Osteocyte (in vitro differentiated cells): ENCODE measurements around the gene TVP23C. TPM values are rescaled to one million over a fixed set of nuclear protein-coding genes. Genes with fewer than 3 reads are reported as not detected.

Source experiments
- DNase-seq: peaks from one replicate; pipeline ENCODE4 v3.0.0; 2021; ENCODE audit warnings: mixed read lengths; ENCODE audit not compliant: unreplicated experiment; ENCODE audit errors: extremely low spot score
- H3K27ac Mint-ChIP-seq: one replicate; pipeline ENCODE4 v1.8.0; 2021; ENCODE audit warnings: mild to moderate bottlenecking, mixed read lengths; ENCODE audit not compliant: unreplicated experiment
- H3K27me3 Mint-ChIP-seq: one replicate; pipeline ENCODE4 v1.8.0; 2021; ENCODE audit warnings: mixed read lengths; ENCODE audit not compliant: unreplicated experiment
- H3K36me3 Mint-ChIP-seq: one replicate; pipeline ENCODE4 v1.8.0; 2021; ENCODE audit warnings: mixed read lengths; ENCODE audit not compliant: unreplicated experiment
- H3K4me1 Mint-ChIP-seq: one replicate; pipeline ENCODE4 v1.8.0; 2021; ENCODE audit warnings: mixed read lengths; ENCODE audit not compliant: unreplicated experiment
- H3K4me3 Mint-ChIP-seq: one replicate; pipeline ENCODE4 v1.8.0; 2021; ENCODE audit warnings: mild to moderate bottlenecking, moderate library complexity, mixed read lengths; ENCODE audit not compliant: unreplicated experiment
- H3K9me3 Mint-ChIP-seq: one replicate; pipeline ENCODE4 v1.8.0; 2021; ENCODE audit warnings: mixed read lengths; ENCODE audit not compliant: unreplicated experiment
- CTCF ChIP-seq: fragments of 200-600 bp; sonication (generic); IDR thresholded peaks from 2 replicates; pipeline ENCODE4 v1.5.0; 2021; ENCODE audit warnings: antibody characterized with exemption, mild to moderate bottlenecking, moderate library complexity
- total RNA-seq: library from RNA; stranded (reverse); gene quantifications from 2 replicates; pipeline ENCODE4 v1.2.1, GENCODE V29; 2021

TVP23C gene
- total RNA-seq, 1 donor from 2014 or later = 22.1 TPM

- peak overlapping the region; percentile 51 for H3K4me3 Mint-ChIP-seq
- peak overlapping the region; percentile 94 for H3K27ac Mint-ChIP-seq
- H3K27me3 Mint-ChIP-seq = no peaks in the 10 kb centered on the region
Measured at GRCh38 chr17:15456972-15457722, 106.1 kb downstream of the TVP23C start.

GRCh38 chr17:15456496-15456895, 106.8 kb downstream of the TVP23C start:
- DNase-seq = no peak
- Mint-ChIP-seq H3K27me3 (no peaks in the 10 kb centered on the region), H3K9me3 (peaks cover 4% of the 10 kb centered on the region), H3K4me3 (peak overlapping the region; percentile 15), H3K27ac (peak overlapping the region; percentile 94), H3K36me3 (peaks cover 9% of the 10 kb centered on the region), H3K4me1 (peaks cover 49% of the 10 kb centered on the region)
- no peak for TF ChIP-seq CTCF

More at GRCh38 chr17:15456972-15457722, 106.1 kb downstream of the TVP23C start:
- DNase-seq = peak; percentile 92
- TF ChIP-seq CTCF = peak; percentile 60
- Mint-ChIP-seq H3K4me1 (peaks cover 54% of the 10 kb centered on the region), H3K9me3 (peaks cover 4% of the 10 kb centered on the region), H3K36me3 (peaks cover 9% of the 10 kb centered on the region)

GRCh38 chr17:15454346-15454745, 108.9 kb downstream of the TVP23C start:
- Mint-ChIP-seq H3K36me3 (peaks cover 5% of the 10 kb centered on the region), H3K9me3 (peaks cover 4% of the 10 kb centered on the region), H3K27me3 (no peaks in the 10 kb centered on the region), H3K4me1 (peaks cover 36% of the 10 kb centered on the region), H3K27ac (no peak overlapping the region), H3K4me3 (no peak overlapping the region)
- no peak for DNase-seq
- no peak for TF ChIP-seq CTCF

GRCh38 chr17:15453782-15454181, 109.5 kb downstream of the TVP23C start:
- TF ChIP-seq CTCF = no peak
- Mint-ChIP-seq H3K27me3 (no peaks in the 10 kb centered on the region), H3K27ac (no peak overlapping the region), H3K4me1 (peaks cover 32% of the 10 kb centered on the region), H3K9me3 (peaks cover 4% of the 10 kb centered on the region), H3K36me3 (peaks cover 5% of the 10 kb centered on the region), H3K4me3 (no peak overlapping the region)
- no peak for DNase-seq

- no peak overlapping the region for H3K4me3 Mint-ChIP-seq
- peaks cover 4% of the 10 kb centered on the region for H3K9me3 Mint-ChIP-seq
- H3K36me3 Mint-ChIP-seq = peaks cover 5% of the 10 kb centered on the region
- peaks cover 26% of the 10 kb centered on the region for H3K4me1 Mint-ChIP-seq
- no peak for TF ChIP-seq CTCF
- no peaks in the 10 kb centered on the region for H3K27me3 Mint-ChIP-seq
- no peak overlapping the region for H3K27ac Mint-ChIP-seq
- no peak for DNase-seq
Measured at GRCh38 chr17:15453246-15453645, 110.0 kb downstream of the TVP23C start.
